Activated naive CD8-positive, alpha-beta T cell treated with anti-CD3 and anti-CD28 coated beads, Interleukin-2, amount 50 U/mL, for 16 hours (primary cell): ENCODE results near the gene CEP250.

Source experiments
- DNase-seq: peaks from one replicate; pipeline ENCODE4 v3.0.0-alpha.2; 2020; ENCODE audit warnings: low read depth, low spot score

Gene CEP250

DNA sequence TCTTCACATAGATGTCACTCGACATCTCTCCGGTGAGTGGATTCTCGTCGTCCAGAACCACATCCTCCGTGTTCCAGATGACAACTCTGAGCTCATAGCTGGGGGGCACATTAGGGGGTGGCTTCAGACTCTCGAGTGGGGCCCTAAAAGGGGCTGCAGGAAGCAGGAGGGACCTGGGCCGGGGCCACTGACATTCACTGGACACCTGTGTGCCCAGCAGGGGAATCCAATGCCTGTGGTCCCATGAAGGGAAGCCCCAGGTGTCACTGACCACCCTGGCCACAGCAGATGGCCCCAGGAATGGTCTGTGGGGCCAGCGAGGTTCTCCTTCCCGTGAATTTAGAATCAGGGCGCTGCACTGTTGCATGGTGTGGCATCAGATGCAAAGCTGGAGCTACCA lies 105.1 kb downstream of the CEP250 start:
- no peak for DNase-seq

DNA sequence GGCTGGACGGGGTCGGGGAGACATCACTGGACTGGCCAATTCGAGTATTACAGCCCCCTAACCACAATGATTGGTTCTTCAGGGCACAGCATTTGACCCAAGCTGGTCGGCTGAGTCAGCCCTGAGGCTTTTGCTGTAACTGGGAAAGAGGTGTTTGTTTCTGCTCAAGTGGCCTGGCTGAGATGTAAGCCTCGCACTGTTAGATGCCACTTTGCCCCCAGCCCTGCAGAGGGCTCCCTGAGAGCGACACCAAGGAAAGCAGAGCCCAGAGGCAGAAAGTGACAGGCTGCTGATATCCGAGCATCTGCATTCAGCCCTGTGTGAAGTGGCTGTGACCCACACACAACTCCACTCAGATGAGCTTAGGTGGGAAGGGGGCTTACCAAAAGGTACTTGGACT lies 105.9 kb downstream of the CEP250 start:
- DNase-seq, result no peak

DNA sequence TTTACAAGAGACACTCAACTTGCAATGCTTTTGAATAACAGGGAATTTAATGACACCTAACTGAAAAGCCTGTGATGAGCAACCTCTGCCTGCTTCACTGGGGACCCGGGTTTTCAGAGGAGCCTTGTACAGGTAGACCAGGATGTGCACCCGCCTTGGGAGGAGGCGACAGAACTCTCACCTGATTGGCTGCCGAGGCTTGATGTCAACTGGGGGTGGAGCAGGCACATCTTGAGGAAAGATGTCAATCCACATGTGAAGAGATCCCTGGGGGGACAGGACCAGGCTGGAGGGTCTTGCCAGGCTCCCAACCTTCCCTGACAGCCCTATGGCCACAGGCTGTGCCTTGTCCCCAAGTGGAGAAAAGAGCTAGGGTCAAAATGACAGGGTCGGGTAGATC lies 106.3 kb downstream of the CEP250 start:
- DNase-seq, result no peak

GRCh38 chr20:35562541-35563110 lies 107.2 kb downstream of the CEP250 start:
- DNase-seq, result no peak

DNA sequence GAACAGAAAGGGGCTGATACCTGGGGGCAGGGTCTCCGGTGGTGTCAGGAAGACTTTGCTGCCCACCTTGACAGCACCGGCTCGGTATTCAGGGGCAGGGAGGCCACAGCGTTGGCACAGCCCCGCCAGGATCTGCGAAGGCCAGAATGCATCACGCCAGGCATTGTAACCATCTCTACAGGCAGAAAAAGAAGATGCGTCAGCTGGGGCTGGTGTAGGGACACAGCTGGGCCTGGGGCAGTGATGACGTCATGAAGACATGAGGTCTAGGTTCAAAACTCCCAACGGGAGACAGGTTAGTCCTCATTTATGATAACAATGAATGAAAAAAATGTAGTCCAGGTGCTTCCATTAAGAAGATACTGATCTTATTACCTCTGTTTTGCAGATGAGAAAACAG lies 108.4 kb downstream of the CEP250 start:
- no peak for DNase-seq

GRCh38 chr20:35564905-35565304 lies 109.5 kb downstream of the CEP250 start:
- no peak for DNase-seq

GRCh38 chr20:35568645-35569044 lies 113.2 kb downstream of the CEP250 start:
- DNase-seq, result no peak
